BLaER1 (cell line): ENCODE data around the gene TRDMT1.

Source experiments
- H3K27ac ChIP-seq: shearing (Covaris generic); formaldehyde crosslinking; 2 replicates; pipeline ENCODE4 v1.8.1; 2022
- H3K27me3 ChIP-seq: shearing (Covaris generic); formaldehyde crosslinking; 2 replicates; pipeline ENCODE4 v1.8.1; 2022
- H3K36me3 ChIP-seq: shearing (Covaris generic); formaldehyde crosslinking; 2 replicates; pipeline ENCODE4 v1.8.1; 2022
- H3K4me1 ChIP-seq: shearing (Covaris generic); formaldehyde crosslinking; 2 replicates; pipeline ENCODE4 v1.8.1; 2022
- H3K4me2 ChIP-seq: shearing (Covaris generic); formaldehyde crosslinking; 2 replicates; pipeline ENCODE4 v1.8.1; 2022
- H3K4me3 ChIP-seq: shearing (Covaris generic); formaldehyde crosslinking; 2 replicates; pipeline ENCODE4 v1.8.1; 2022
- H3K9ac ChIP-seq: shearing (Covaris generic); formaldehyde crosslinking; 2 replicates; pipeline ENCODE4 v1.8.1; 2022
- H3K9me3 ChIP-seq: shearing (Covaris generic); formaldehyde crosslinking; 2 replicates; pipeline ENCODE4 v1.8.1; 2022
- H4K20me1 ChIP-seq: shearing (Covaris generic); formaldehyde crosslinking; 2 replicates; pipeline ENCODE4 v1.8.1; 2022
- Cebpa-rat ChIP-seq: shearing (Covaris generic); IDR thresholded peaks from 2 replicates; pipeline ENCODE4 v1.8.1; 2022

The TRDMT1 gene

DNA sequence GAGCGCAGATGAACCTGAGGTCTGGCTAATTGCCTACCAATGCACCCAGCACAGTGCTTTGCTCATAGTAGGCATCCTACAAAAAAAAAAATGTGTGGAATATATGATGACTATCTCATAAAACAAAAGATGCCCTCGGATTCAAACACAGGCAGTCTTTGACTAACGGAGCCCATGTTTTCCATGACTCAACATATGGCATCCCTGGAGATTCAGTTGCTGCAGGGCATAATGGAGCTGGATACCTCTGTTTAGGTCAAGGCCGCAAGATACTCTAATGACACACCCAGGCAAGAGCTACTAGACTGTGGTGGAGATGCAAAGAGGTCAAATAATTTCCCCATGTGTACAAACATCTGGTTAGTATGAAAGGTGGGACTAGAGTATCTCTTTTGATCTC lies 88.1 kb downstream of the TRDMT1 start:
- Histone ChIP-seq H3K36me3 (no peaks in the 10 kb centered on the region), H3K4me1 (no peaks in the 10 kb centered on the region), H3K9me3 (no peaks in the 10 kb centered on the region), H3K27me3 (no peaks in the 10 kb centered on the region), H3K4me2 (no peak overlapping the region), H3K4me3 (no peak overlapping the region), H3K27ac (no peak overlapping the region), H3K9ac (no peak overlapping the region), H4K20me1 (no peaks in the 10 kb centered on the region)
- no peak for TF ChIP-seq Cebpa-rat

DNA sequence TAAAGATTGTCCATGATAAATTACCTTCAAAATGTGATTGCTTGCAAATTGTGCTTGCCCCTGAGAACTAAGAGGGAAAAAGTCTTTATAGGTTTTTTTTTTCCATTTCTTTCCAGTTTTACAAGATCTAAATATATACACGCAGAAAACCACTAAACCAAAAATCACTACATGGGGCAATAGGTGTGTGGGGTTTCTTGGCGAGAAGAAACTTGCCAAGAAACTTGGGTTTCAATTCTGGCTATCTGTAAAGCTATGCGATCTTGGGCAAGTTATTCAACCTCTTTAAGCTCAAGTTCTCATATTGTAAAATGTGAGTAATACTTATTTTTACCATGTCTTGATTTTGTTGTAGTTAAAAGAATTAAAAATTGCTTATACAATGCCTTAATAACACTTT lies 88.9 kb downstream of the TRDMT1 start:
- Histone ChIP-seq H3K9me3 (no peaks in the 10 kb centered on the region), H3K4me1 (no peaks in the 10 kb centered on the region), H3K9ac (no peak overlapping the region), H4K20me1 (no peaks in the 10 kb centered on the region), H3K27ac (no peak overlapping the region), H3K4me2 (no peak overlapping the region), H3K36me3 (no peaks in the 10 kb centered on the region), H3K4me3 (no peak overlapping the region), H3K27me3 (no peaks in the 10 kb centered on the region)
- TF ChIP-seq Cebpa-rat = no peak

DNA sequence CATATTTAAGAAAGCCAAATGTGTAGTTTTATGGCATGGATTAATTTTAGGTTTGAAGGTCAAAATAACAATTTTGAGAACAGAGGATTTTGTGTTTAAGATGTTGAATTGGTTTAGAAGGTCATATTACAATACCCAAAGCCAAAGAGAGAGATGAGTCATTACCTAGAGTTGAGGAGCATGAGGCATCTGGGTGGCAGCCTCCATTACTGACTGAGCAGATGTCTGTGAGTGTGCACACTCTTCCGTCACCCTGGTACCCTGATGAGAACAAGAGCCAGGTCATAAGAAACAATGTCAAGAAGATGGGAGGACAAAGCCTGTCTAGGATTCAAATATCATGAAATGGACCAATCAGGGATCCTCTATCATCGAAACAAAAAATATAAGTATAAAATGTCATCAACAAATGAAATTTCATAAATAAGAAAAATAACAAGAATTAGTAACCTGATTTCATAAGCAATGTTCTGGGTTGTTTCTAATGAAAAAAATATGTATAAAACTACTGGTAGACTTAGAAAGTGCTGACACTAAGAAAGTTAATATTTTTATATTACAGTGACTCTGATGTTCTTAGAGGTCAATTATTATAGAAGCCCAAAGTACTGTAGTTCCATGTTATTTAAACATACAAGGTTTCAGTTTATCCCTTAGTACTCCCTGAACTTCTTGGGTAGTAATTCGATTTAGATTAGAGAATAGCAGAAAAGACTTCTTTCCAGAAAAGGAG lies 91.8 kb downstream of the TRDMT1 start:
- no peak for TF ChIP-seq Cebpa-rat
- Histone ChIP-seq H3K4me3 (no peak overlapping the region), H3K9ac (no peak overlapping the region), H4K20me1 (no peaks in the 10 kb centered on the region), H3K4me1 (no peaks in the 10 kb centered on the region), H3K27ac (no peak overlapping the region), H3K4me2 (no peak overlapping the region), H3K36me3 (no peaks in the 10 kb centered on the region), H3K9me3 (no peaks in the 10 kb centered on the region), H3K27me3 (no peaks in the 10 kb centered on the region)

DNA sequence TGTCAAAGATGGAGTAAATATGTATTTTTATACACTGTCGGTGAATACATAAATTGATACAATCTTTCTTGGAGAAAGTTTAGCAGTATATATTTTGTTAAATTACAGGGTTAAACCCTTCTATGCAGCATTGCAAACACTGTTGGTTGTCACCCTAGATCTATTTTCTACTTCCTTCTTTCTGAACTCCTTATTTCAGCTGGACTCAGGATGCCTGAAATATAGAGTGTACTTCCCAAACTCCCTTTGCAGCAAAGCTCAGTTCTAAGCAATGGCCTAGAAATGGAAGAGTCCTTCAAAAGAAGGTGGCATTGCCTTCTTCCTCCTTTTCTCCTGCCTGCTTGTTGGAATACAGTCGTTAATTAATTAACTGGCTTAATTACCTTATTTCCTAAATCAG lies 92.4 kb downstream of the TRDMT1 start:
- Histone ChIP-seq H3K27ac (no peak overlapping the region), H3K36me3 (no peaks in the 10 kb centered on the region), H3K27me3 (no peaks in the 10 kb centered on the region), H3K9me3 (no peaks in the 10 kb centered on the region), H4K20me1 (no peaks in the 10 kb centered on the region), H3K4me1 (no peaks in the 10 kb centered on the region), H3K4me3 (no peak overlapping the region), H3K4me2 (no peak overlapping the region), H3K9ac (no peak overlapping the region)
- TF ChIP-seq Cebpa-rat = no peak

DNA sequence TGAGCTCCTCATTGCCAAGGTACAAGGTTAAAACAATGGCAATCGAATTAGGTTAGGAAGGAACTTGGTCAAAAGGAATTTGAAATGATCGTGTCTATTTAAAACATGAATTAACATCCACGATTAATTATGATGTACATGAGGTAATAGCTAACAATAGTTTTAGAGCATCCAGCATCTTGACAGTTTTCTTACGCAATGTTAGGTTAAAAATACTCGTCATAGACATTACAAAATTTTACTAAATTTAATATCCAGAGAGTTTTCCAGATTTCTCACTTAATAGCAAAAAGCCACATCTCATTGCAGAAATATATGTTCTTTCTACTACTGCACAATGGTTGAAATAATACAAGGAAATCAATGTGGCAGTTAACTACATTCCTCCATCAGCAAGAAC lies 94.5 kb downstream of the TRDMT1 start:
- no peaks in the 10 kb centered on the region for H3K36me3 ChIP-seq
- no peak overlapping the region for H3K4me2 ChIP-seq
- H3K27ac ChIP-seq = no peak overlapping the region
- H3K4me1 ChIP-seq = no peaks in the 10 kb centered on the region
- H3K4me3 ChIP-seq = no peak overlapping the region
- no peak overlapping the region for H3K9ac ChIP-seq
- no peaks in the 10 kb centered on the region for H4K20me1 ChIP-seq
- no peaks in the 10 kb centered on the region for H3K27me3 ChIP-seq
- no peak for TF ChIP-seq Cebpa-rat
- H3K9me3 ChIP-seq = no peaks in the 10 kb centered on the region

DNA sequence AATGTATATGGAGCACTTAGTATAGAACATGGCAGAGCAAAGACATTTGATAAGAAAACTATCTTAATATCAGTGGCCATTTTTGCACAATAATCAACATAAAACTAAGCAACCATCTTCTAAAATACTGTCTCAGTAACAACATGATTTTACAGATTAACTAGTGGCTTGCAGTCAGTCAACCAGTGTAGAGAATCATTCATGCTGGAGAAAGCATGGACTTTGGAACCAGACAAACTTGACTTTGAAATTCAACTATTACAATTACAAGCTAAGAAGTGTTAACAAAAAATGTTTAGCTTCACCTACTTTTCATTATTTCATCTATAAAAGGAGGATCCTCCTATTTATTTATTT lies 99.6 kb downstream of the TRDMT1 start:
- Histone ChIP-seq H3K4me1 (no peaks in the 10 kb centered on the region), H3K9ac (no peak overlapping the region), H3K4me3 (no peak overlapping the region), H3K9me3 (no peaks in the 10 kb centered on the region), H3K27ac (no peak overlapping the region), H3K4me2 (no peak overlapping the region), H3K36me3 (no peaks in the 10 kb centered on the region), H4K20me1 (no peaks in the 10 kb centered on the region), H3K27me3 (no peaks in the 10 kb centered on the region)
- TF ChIP-seq Cebpa-rat = no peak

DNA sequence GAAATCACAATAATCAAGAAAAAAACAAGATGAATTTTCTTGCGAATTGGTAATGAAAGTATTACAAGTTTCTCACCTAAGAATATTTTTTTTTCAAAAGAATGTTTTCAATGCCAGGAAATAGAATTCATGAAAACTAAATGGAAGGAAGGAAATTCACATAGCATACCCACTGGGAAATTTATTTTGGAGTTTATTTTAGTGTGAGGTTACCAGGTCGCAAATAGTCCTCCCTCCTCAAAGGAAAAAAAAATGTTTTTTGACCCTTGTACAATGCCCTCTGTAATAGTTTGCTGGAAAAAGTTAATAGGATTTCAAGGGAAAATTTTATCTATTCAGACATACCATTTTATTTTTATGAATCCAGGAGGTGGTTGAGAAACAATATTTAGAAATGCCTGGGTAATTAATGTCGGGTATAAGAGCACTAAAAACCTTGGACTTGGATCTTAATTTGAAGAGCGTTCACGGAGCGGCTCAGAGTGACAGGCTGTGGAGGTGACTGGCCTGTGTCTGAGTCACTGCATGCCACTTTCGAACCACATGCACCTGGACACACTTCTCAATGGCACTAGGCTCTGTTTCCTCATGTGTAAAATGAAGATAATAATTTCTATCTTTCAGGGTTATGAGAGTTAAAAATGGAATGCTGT lies 100.1 kb downstream of the TRDMT1 start:
- H3K4me3 ChIP-seq = no peak overlapping the region
- no peak for TF ChIP-seq Cebpa-rat
- H3K36me3 ChIP-seq = no peaks in the 10 kb centered on the region
- H3K4me1 ChIP-seq = no peaks in the 10 kb centered on the region
- H3K27ac ChIP-seq = no peak overlapping the region
- H3K4me2 ChIP-seq = no peak overlapping the region
- no peaks in the 10 kb centered on the region for H3K27me3 ChIP-seq
- H3K9me3 ChIP-seq = no peaks in the 10 kb centered on the region
- no peaks in the 10 kb centered on the region for H4K20me1 ChIP-seq
- H3K9ac ChIP-seq = no peak overlapping the region

DNA sequence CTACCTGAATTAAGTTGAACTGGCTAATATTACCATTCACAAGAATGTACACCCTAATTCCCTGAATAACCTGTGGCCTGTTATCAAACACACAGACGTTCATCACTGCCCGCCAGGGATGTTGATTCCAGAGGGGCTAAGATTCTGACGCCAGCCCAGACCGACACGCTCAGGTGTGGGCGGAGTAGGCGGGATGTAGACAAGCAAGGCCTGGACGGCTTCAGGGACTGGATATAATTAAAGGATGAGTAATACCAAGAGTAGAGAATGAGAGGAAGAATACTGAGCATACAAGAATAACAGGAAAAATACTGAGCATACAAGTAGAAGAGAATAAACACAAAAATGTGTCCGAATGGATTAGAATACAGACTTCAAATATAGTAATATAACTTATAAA lies 100.9 kb downstream of the TRDMT1 start:
- Histone ChIP-seq H4K20me1 (no peaks in the 10 kb centered on the region), H3K9me3 (no peaks in the 10 kb centered on the region), H3K27ac (no peak overlapping the region), H3K4me1 (no peaks in the 10 kb centered on the region), H3K4me3 (no peak overlapping the region), H3K4me2 (no peak overlapping the region), H3K36me3 (no peaks in the 10 kb centered on the region), H3K9ac (no peak overlapping the region), H3K27me3 (no peaks in the 10 kb centered on the region)
- no peak for TF ChIP-seq Cebpa-rat

DNA sequence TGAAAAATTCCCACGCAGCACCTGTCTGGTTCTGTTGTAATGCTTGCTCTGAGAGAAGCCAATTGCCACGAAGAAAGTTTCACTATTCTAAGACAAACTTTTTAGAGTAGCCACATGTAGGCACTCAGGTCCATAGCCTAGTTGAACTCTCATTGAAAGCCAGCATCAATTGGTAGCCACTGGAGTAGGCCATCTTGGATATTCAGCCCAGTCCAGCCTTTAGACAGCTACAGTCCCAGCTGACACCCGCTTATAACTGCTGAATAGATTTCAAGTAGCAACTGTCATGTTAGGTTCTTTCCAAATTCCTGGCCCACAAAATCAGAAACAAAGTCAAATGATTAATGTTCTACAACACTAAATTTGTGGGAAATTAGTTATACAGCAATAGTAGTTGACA lies 103.5 kb downstream of the TRDMT1 start:
- no peak overlapping the region for H3K4me3 ChIP-seq
- no peak overlapping the region for H3K4me2 ChIP-seq
- peaks cover 5% of the 10 kb centered on the region; the same call in 1 of the 2 replicates for H3K9me3 ChIP-seq
- H4K20me1 ChIP-seq = no peaks in the 10 kb centered on the region
- no peaks in the 10 kb centered on the region for H3K4me1 ChIP-seq
- no peaks in the 10 kb centered on the region for H3K36me3 ChIP-seq
- H3K9ac ChIP-seq = no peak overlapping the region
- no peak overlapping the region for H3K27ac ChIP-seq
- no peaks in the 10 kb centered on the region for H3K27me3 ChIP-seq
- TF ChIP-seq Cebpa-rat = no peak
